ENCODE results near the gene MTTP.

DNA sequence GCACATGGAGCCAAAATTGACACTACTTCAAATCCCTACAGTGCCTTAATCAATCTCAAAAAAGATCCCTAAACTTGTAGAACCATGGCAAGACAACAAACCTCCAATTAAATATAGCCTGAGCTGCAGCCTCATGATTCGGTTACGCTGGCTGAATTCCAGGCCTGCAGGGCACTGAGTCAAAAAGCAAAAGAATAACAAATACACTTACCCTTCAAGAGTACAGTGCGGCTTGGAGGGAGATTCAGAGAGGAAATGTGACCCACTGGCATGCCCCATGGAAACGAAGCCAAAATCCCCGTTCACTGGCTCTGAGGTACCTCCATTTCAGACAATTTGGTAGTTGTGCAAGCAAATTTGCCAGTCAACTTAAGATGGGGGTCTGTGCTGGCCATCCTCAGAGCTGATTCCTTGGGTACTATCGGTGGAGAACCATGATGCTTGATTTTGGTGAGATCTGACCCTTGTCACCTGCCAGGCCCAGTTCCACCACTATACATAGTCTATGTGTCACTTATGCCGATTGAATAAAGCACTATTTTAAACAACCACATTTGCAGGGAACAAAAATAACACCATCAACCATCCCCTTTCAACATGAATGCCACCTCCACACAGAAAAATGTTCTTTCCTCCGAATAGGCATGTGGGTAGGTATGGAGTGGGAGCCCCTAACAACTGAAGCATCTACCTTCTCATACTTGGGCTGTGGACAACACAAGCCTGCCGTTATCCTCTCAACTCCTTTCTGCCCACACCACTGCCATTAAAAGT lies 80.9 kb downstream of the MTTP start:
- TF ChIP-seq POLR2A (IDR thresholded peaks at IDR 0.05) (no peak), CTCF (IDR thresholded peaks at IDR 0.05) (no peak)

All from adrenal gland (tissue), 5 donors.